Cardiac muscle cell (in vitro differentiated cells and primary cell): ENCODE data around the gene DEF6. TPM values are rescaled to one million over a fixed set of nuclear protein-coding genes. Genes with fewer than 3 reads are reported as not detected.
A peak's percentile ranks its signal among the peaks of the same experiment; 100 is the strongest.

ENCODE experiments used
- DNase-seq, 2 donors: peaks; one replicate each; pipeline versions ENCODE4 v3.0.0 to v3.0.0-alpha.2; 2010 to 2017; ENCODE audit warnings: low read depth in 1 of 2, low spot score in 1 of 2
- H3K27ac ChIP-seq: fragments of 200-600 bp; sonication (generic); 2 replicates; pipeline ENCODE4 v1.5.1; 2016
- H3K27me3 ChIP-seq: fragments of 200-600 bp; sonication (generic); 2 replicates; pipeline ENCODE4 v1.6.0; 2016; ENCODE audit warnings: control low read depth
- H3K36me3 ChIP-seq: fragments of 200-600 bp; sonication (generic); 2 replicates; pipeline ENCODE4 v1.5.1; 2016; ENCODE audit warnings: control low read depth
- H3K4me1 ChIP-seq: fragments of 200-600 bp; sonication (generic); 2 replicates; pipeline ENCODE4 v1.8.1; 2017; ENCODE audit warnings: low read depth, mild to moderate bottlenecking, mixed run types
- H3K4me3 ChIP-seq: fragments of 200-600 bp; sonication (generic); 2 replicates; pipeline ENCODE4 v1.5.1; 2016; ENCODE audit warnings: mild to moderate bottlenecking
- H3K9me3 ChIP-seq: fragments of 200-600 bp; sonication (generic); 2 replicates; pipeline ENCODE4 v1.5.1; 2017; ENCODE audit warnings: low read depth, mild to moderate bottlenecking, control low read depth
- polyA plus RNA-seq: library from polyadenylated mRNA; unstranded; fragments of >200 nt; fragmentation: Nextera tagmentation; extraction: Ambion mirVana; gene quantifications from 2 replicates; pipeline ENCODE4 v1.2.1, GENCODE V29; 2016
- total RNA-seq: library from RNA; depleted of rRNA; stranded (reverse); fragments of >200 nt; gene quantifications from 2 replicates; pipeline ENCODE4 v1.2.3, GENCODE V29; 2016
- TF ChIP-seq, protein P1 (sequence below): IDR thresholded peaks from 2 replicates; pipeline ENCODE4 v1.5.1; 2012; ENCODE audit warnings: low read depth, mild to moderate bottlenecking, low read length

The DEF6 gene
- total and polyA plus RNA-seq, 2 experiments from 2014 or later, result 2.3 to 9.2 TPM

DNA sequence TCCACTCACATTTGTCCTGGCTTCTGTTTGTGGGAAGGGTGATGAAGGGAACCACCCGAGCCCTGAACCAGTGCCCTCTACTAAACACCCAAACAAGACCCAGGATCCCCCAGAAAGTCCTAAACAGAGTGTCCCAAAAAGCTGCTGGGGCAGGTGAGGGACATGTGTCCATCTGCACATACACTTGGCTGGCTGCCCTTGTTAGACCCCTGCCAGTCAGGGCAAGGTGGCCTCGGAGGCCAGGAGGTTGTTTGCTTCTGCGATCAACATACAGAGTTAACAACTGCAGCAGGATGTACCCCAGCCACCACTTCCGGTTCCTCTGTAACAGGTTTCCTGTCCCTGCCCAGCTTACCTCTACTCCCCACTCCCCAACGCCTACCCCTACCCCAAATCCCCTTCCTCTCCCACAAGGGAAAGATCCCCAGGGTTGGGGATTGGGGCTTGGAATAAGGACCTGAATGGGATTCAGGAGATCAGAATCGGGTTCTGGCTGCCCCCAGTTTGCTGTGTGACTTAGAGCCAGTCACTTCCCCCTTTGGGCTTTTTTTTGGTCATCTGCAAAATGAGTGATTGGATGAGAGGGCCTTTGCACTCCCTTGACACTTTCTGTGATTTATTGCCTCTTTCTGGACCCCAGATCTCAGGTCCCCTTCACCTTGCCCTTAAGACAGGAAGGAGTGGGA is 13.9 kb downstream of the DEF6 start:
- Histone ChIP-seq H3K27me3 (peaks cover 10% of the 10 kb centered on the region), H3K36me3 (no peaks in the 10 kb centered on the region), H3K4me1 (no peaks in the 10 kb centered on the region), H3K27ac (no peak overlapping the region), H3K4me3 (no peak overlapping the region), H3K9me3 (no peaks in the 10 kb centered on the region)
- TF ChIP-seq, protein P1, sequence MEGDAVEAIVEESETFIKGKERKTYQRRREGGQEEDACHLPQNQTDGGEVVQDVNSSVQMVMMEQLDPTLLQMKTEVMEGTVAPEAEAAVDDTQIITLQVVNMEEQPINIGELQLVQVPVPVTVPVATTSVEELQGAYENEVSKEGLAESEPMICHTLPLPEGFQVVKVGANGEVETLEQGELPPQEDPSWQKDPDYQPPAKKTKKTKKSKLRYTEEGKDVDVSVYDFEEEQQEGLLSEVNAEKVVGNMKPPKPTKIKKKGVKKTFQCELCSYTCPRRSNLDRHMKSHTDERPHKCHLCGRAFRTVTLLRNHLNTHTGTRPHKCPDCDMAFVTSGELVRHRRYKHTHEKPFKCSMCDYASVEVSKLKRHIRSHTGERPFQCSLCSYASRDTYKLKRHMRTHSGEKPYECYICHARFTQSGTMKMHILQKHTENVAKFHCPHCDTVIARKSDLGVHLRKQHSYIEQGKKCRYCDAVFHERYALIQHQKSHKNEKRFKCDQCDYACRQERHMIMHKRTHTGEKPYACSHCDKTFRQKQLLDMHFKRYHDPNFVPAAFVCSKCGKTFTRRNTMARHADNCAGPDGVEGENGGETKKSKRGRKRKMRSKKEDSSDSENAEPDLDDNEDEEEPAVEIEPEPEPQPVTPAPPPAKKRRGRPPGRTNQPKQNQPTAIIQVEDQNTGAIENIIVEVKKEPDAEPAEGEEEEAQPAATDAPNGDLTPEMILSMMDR, result no peak
- no peak for DNase-seq

DNA sequence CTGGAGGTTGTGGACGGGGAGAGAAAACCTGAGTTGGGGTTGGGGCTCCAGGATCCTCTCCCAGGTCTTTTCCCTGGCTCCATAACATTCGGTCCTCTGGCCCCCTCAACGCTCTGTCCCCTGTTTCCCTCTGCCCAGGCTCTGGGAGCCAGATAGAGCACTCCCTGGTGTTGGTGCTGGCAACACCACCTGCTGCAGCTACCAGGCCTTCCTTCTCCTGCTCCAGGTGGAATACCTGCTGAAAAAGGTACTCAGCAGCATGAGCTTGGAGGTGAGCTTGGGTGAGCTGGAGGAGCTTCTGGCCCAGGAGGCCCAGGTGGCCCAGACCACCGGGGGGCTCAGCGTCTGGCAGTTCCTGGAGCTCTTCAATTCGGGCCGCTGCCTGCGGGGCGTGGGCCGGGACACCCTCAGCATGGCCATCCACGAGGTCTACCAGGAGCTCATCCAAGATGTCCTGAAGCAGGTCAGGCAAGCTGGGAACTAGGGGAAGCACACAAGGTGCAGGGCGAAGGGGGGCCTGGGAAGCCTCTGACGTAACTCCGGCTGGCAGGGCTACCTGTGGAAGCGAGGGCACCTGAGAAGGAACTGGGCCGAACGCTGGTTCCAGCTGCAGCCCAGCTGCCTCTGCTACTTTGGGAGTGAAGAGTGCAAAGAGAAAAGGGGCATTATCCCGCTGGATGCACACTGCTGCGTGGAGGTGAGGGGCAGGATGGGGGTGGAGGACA is 14.6 kb downstream of the DEF6 start:
- Histone ChIP-seq H3K27ac (no peak overlapping the region), H3K36me3 (no peaks in the 10 kb centered on the region), H3K4me3 (no peak overlapping the region), H3K9me3 (no peaks in the 10 kb centered on the region), H3K27me3 (peaks cover 17% of the 10 kb centered on the region), H3K4me1 (no peaks in the 10 kb centered on the region)
- no peak for DNase-seq
- TF ChIP-seq, protein P1, result no peak

DNA sequence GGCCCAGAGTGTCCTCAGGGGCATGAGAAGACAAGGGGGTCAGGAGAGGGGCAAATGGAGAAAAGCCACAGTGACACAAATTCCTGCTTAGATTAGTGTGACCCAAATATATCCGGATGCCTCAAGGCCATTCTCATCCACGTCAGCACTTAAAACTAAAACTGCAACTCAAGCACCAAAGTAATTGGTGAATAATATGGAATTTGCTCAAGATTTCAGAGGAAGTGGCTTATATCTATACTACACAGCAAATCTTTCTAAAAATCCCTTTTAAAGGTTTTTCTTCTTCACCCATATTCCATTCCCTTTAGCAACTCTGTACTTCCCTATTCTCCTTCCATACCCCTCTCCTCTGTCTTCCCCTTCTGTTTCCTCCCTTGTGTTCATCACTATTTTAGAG is 15.2 kb downstream of the DEF6 start:
- Histone ChIP-seq H3K36me3 (no peaks in the 10 kb centered on the region), H3K9me3 (no peaks in the 10 kb centered on the region), H3K4me3 (no peak overlapping the region), H3K27ac (no peak overlapping the region), H3K27me3 (peaks cover 19% of the 10 kb centered on the region), H3K4me1 (no peaks in the 10 kb centered on the region)
- TF ChIP-seq, protein P1, result no peak
- DNase-seq, result no peak

DNA sequence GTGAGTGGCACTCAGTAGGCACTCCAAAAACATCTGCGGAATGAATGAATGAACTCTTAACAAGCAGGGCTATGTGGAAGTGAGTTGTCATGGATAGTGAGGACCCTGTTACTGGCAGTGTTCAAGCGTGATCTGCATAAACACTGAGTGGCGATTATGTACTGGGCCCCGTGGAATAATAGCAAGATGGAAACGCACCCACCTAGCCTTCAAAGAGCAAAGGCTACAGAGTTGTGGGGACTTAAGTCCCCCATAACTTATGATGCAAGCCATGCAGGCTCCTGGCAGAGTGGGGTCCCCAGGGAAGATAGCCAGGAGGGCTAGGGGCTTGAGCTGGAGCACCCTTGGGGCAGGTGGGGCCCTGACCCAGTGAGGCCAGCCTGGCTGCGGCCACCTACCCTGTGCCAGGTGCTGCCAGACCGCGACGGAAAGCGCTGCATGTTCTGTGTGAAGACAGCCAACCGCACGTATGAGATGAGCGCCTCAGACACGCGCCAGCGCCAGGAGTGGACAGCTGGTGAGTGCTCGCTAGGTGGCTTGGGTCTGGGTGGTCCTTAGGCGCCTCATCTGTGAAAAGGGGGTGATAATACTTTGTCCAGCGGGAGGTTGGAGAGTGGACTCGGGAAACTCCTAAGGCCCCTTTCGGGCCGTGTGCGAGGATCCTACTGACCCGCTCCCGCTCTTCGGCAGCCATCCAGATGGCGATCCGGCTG is 20.0 kb downstream of the DEF6 start:
- Histone ChIP-seq H3K27me3 (peaks cover 19% of the 10 kb centered on the region), H3K9me3 (no peaks in the 10 kb centered on the region), H3K27ac (no peak overlapping the region), H3K4me1 (no peaks in the 10 kb centered on the region), H3K36me3 (no peaks in the 10 kb centered on the region), H3K4me3 (peak overlapping the region; percentile 55)
- DNase-seq, result no peak
- TF ChIP-seq, protein P1, result no peak

DNA sequence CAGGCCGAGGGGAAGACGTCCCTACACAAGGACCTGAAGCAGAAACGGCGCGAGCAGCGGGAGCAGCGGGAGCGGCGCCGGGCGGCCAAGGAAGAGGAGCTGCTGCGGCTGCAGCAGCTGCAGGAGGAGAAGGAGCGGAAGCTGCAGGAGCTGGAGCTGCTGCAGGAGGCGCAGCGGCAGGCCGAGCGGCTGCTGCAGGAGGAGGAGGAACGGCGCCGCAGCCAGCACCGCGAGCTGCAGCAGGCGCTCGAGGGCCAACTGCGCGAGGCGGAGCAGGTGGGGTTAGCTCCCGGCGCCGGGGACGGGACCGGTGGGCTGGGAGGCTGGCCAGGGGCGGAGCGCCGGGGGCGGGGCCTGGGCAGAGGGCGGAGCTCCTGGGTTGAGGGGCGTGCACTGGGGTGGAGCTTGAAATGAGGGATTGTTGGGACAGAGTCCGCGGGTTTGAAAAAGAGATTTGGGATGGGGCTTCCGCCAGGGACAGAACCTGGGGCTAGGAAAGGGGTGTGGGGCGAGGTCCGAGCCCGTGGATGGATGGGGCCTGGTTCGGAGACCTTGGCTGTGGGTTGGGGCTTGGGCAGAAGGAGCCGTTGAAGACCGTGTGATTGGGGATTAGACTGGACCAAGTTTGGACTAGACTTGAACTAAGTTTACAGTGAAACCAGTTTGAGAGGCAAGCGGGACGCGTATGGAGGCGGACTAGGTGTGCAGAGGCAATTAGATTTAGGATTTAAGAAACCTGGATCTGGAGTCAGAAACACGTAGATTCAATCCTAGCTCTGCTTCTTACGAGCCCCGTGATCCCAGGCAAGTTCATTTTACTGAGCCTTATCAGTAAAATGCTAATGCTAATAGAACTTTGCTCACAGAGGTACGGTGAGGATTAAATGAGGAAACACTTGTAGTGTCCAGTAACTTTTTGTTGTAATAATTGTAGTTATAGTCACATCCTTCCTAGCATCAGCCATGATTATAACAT is 20.9 kb downstream of the DEF6 start:
- H3K4me3 ChIP-seq, result peak overlapping the region; percentile 55
- no peaks in the 10 kb centered on the region for H3K36me3 ChIP-seq
- H3K27ac ChIP-seq, result no peak overlapping the region
- TF ChIP-seq, protein P1, result no peak
- H3K4me1 ChIP-seq, result no peaks in the 10 kb centered on the region
- peak; percentile 84 to 93 for DNase-seq
- H3K27me3 ChIP-seq, result peaks cover 19% of the 10 kb centered on the region
- H3K9me3 ChIP-seq, result no peaks in the 10 kb centered on the region
